ENCODE data around the gene CYTH3. TPM values are rescaled to one million over a fixed set of nuclear protein-coding genes. Genes with fewer than 3 reads are reported as not detected.

The CYTH3 gene
- total and polyA plus RNA-seq, 2 of the 13 experiments (the other 11 are each of a cell fraction or from before 2014, with no cell fraction given) = 3.1 to 3.8 TPM

- TF ChIP-seq, protein P1, sequence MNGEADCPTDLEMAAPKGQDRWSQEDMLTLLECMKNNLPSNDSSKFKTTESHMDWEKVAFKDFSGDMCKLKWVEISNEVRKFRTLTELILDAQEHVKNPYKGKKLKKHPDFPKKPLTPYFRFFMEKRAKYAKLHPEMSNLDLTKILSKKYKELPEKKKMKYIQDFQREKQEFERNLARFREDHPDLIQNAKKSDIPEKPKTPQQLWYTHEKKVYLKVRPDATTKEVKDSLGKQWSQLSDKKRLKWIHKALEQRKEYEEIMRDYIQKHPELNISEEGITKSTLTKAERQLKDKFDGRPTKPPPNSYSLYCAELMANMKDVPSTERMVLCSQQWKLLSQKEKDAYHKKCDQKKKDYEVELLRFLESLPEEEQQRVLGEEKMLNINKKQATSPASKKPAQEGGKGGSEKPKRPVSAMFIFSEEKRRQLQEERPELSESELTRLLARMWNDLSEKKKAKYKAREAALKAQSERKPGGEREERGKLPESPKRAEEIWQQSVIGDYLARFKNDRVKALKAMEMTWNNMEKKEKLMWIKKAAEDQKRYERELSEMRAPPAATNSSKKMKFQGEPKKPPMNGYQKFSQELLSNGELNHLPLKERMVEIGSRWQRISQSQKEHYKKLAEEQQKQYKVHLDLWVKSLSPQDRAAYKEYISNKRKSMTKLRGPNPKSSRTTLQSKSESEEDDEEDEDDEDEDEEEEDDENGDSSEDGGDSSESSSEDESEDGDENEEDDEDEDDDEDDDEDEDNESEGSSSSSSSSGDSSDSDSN (CRISPR knock-in tag; IDR thresholded peaks at IDR 0.05) = peak; percentile 51
- no peak for TF ChIP-seq YEATS2 (CRISPR knock-in tag; IDR thresholded peaks at IDR 0.05; ENCODE audit: borderline replicate concordance)
- TF ChIP-seq, protein P2, sequence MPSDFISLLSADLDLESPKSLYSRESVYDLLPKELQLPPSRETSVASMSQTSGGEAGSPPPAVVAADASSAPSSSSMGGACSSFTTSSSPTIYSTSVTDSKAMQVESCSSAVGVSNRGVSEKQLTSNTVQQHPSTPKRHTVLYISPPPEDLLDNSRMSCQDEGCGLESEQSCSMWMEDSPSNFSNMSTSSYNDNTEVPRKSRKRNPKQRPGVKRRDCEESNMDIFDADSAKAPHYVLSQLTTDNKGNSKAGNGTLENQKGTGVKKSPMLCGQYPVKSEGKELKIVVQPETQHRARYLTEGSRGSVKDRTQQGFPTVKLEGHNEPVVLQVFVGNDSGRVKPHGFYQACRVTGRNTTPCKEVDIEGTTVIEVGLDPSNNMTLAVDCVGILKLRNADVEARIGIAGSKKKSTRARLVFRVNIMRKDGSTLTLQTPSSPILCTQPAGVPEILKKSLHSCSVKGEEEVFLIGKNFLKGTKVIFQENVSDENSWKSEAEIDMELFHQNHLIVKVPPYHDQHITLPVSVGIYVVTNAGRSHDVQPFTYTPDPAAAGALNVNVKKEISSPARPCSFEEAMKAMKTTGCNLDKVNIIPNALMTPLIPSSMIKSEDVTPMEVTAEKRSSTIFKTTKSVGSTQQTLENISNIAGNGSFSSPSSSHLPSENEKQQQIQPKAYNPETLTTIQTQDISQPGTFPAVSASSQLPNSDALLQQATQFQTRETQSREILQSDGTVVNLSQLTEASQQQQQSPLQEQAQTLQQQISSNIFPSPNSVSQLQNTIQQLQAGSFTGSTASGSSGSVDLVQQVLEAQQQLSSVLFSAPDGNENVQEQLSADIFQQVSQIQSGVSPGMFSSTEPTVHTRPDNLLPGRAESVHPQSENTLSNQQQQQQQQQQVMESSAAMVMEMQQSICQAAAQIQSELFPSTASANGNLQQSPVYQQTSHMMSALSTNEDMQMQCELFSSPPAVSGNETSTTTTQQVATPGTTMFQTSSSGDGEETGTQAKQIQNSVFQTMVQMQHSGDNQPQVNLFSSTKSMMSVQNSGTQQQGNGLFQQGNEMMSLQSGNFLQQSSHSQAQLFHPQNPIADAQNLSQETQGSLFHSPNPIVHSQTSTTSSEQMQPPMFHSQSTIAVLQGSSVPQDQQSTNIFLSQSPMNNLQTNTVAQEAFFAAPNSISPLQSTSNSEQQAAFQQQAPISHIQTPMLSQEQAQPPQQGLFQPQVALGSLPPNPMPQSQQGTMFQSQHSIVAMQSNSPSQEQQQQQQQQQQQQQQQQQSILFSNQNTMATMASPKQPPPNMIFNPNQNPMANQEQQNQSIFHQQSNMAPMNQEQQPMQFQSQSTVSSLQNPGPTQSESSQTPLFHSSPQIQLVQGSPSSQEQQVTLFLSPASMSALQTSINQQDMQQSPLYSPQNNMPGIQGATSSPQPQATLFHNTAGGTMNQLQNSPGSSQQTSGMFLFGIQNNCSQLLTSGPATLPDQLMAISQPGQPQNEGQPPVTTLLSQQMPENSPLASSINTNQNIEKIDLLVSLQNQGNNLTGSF (CRISPR knock-in tag; IDR thresholded peaks at IDR 0.05) = no peak
- TF ChIP-seq DPF2 (CRISPR knock-in tag; IDR thresholded peaks at IDR 0.05; ENCODE audit: borderline replicate concordance, low read depth) = no peak
- no peak for TF ChIP-seq CBX2 (IDR thresholded peaks at IDR 0.05; ENCODE audit: low read depth, low read length)
- peak; percentile 87 for TF ChIP-seq CBX2 (CRISPR knock-in tag; IDR thresholded peaks at IDR 0.05; ENCODE audit: low read depth)
- TF ChIP-seq TOPORS (CRISPR knock-in tag; IDR thresholded peaks at IDR 0.05) = no peak
- TF ChIP-seq NFE2 (CRISPR knock-in tag; IDR thresholded peaks at IDR 0.05) = no peak
- 0 out of 2 replicates have a peak, but pooled peaks have one; percentile 27 for TF ChIP-seq ZMYM2 (CRISPR knock-in tag; IDR thresholded peaks at IDR 0.05)
- TF ChIP-seq, protein P3, sequence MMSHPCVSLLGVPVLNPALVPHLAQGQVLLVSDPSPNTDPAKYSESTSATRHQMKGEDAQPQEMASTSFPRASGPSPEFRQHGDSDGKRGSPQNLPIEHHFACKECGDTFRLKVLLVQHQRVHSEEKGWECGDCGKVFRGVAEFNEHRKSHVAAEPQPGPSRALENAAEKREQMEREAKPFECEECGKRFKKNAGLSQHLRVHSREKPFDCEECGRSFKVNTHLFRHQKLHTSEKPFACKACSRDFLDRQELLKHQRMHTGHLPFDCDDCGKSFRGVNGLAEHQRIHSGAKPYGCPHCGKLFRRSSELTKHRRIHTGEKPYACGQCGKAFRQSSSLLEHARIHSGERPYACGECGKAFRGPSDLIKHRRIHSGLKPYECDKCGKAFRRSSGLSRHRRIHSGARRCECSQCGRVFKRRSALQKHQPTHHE (CRISPR knock-in tag; IDR thresholded peaks at IDR 0.05; ENCODE audit: borderline replicate concordance) = no peak
- TF ChIP-seq CEBPZ (IDR thresholded peaks at IDR 0.05; ENCODE audit: low read length) = no peak
- TF ChIP-seq ATF1 (CRISPR knock-in tag; IDR thresholded peaks at IDR 0.05) = no peak
- no peak for TF ChIP-seq RARA (CRISPR knock-in tag; IDR thresholded peaks at IDR 0.05)
- TF ChIP-seq RFXANK (CRISPR knock-in tag; IDR thresholded peaks at IDR 0.05) = no peak
Observed at GRCh38 chr7:6272481-6273323, at the start of gene CYTH3 (continued).
